HL-60/S4 treated with phorbol 12-myristate 13-acetate at 8.2 ng/mL for 4 days and 3 days (cell line): ENCODE measurements around the gene COL5A1.

Experiments used
- in situ Hi-C: fragments of 300-500 bp; cut with MboI; formaldehyde crosslinking; loops from 2 replicates; pipeline ENCODE4 v1.15.0; 2022; ENCODE audit warnings: low sequenced_read_pairs

The COL5A1 gene

DNA sequence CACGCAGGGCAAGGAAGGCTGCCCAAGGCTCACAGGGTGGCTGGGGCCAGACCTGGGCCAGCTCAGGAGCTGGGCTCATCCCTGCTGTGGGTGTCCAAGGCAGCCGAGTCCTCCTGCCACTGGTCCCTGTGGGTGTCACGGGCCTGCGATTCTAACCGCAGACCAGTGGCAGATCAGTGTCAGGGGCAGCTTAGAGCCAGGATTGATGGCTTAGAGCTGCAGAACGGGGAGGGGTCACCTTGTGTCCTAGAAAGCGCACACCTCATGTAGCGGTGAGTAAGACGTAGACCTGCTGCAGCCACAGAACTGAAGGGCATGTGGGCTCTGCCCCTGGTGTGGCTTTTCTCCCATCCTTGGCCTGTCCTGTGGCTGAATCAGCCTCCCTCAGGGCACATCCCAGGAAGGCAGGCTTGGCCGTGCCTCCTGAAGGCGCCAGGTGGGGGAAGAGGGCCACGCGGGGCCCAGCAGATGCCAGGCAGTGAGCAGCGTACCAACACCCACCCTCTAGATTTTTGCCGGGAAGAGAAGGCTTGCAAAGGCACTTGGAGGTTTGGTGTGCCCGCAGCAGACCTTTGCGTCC is 160.7 kb downstream of the COL5A1 start:
- in situ Hi-C loops, result no loop called here

DNA sequence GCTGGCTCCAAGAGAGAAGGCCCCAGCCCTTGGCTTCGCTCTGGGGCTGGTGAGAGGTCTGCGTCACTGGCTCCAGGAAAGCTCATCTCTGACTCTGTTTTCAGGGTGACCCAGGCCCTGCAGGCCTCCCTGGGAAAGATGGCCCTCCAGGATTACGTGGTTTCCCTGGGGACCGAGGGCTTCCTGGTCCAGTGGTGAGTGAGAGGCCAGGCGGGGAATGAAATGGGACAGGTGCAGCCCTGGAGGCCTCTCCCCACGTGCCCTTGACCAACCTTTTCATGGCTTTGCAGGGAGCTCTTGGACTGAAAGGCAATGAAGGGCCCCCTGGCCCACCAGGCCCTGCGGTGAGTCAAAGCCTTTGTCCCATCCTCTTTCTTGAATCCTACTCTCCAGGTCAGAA is 163.3 kb downstream of the COL5A1 start:
- in situ Hi-C loops, result no loop called here

DNA sequence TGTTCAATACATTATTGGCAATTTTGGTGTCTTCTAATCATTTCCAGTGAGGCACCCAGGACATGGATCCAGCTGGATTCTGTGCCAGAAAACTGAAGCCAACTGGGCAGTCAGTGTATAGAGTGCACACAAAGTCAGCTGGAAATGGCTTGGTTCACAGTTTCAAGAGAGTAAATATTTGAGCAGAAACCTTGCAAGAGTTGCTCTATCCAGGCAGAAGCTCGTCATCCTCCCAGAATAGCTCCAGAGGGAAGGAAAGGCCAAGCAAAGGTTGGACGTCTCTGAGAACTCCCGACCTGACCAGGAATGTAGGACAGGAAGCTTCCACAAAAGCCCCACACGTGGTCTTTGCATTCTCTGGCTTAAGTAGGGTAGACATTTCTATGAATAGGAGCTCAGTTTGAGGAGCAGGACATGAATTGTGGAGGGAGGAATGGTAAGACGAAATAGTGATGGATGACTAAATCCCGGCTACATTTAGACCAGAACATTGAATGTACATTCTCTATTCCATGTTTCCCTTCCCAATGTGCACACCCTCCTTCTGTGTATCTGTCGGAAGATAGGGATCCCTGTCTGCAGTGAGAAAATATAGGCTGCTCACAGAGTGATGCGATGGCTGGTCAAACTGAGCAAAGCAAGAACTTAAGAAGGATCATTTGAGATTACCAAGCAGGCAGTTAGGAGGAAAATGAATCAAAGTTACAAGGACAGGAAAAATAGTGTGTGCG is 166.3 kb downstream of the COL5A1 start:
- in situ Hi-C loops, result no loop called here

DNA sequence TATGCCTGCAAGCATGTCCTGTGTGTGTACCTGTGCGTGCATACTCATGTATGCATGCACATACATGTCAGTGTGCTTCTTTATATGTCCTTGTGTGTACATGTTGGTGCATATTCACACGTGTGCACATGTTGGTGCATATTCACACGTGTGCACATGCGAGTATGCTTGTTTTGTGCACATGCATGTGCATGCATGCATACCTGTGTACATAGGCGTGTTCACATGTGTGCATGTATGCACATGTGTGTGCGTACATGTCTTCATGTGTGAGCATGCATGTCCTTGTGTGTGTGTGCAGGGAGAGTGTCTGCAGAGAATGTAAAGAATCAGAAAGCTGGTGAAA is 166.8 kb downstream of the COL5A1 start:
- in situ Hi-C loops, result no loop called here

DNA sequence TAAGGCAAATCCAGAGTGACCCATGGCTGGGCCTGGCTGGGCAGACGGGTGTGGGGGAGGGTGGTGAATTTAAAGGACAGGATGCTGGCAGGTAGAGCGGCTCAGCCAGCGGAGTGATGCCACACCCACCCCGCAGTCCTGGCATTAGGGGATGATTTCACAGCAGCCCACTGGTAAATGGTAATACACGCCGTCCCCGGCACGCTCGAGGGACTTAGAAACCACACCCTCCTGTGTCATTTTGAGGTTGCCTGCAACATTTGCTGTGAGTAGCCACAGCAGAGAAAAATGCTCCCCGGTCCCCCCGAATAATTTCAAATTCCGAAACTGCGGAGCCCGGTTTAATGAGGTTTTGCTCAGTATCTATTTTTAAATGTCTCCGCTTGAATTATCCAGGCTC is 167.7 kb downstream of the COL5A1 start:
- in situ Hi-C loops, result no loop called here

DNA sequence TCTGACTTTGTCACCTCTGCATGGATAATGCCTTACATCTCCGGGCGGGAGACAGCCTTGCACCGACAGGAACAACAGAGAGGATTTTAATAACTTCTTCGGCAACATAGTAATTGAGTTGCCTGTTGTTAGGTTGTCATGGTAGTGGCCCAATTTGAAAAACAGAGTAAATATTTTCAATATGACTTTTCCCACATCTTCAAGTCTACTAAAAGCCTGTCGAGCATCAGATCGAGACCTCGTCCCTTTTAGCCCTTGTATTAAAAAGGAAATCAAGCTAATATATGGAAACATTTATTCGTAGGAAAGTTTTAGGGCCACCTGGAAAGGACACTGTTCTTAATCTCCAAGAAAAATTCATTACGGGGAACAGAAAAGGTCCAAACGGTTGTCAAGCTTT is 168.2 kb downstream of the COL5A1 start:
- in situ Hi-C loops, result no loop called here

DNA sequence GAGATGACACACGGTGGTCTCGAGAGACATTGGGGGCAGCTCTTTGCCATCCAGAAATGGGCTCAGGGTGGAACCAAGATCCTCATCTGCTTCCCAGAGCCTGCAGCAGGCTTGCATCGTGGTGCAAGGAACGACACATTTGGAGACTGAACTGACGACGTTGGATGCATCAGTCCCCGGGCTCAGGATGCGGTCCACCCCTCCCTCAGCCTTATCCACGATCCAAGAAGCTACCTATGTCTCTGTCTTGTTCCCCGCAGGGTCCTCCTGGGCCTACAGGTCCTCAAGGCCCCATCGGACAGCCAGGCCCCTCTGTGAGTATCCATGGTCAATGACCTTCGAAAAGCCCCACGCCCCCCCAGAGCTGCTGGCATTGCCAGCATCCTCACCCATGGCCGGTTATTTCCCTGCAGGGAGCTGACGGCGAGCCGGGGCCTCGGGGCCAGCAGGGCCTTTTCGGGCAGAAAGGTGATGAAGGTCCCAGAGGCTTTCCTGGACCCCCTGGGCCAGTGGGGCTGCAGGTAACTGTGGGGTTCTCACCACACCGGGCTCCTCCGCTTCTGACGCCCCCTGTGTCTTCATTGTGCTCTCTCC is 169.6 kb downstream of the COL5A1 start:
- in situ Hi-C loops, result no loop called here

DNA sequence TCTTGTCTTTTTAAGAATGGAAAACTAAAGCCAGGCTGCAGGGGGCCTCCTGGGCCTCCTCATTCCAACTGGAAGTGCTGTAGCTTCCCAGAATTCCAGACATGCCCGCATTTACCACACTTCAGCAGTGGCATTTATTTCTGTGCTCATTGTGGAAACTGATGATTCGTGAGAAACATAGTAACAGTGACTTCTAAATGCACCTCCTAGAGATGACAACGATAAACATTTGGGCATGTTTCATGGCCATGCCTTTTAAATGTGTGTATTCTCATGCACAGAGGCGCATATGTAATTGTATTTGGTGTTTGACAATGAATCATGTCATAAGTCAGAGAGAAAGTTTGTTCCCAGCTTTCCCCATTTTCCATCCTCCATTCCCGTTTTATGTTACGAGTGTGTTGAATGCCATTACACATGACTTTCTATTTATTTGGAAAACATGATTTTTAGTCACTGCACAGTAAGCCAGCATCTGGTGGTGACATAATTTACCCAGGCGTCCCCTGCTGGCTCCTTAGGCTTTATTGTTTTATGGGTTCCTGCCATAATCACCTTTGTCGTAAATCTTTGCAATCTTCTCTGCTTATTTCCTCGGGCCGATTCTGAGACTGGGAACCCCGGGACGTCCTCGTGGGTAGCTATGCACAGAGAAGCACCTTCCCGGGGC is 170.2 kb downstream of the COL5A1 start:
- in situ Hi-C loops, result no loop called here

DNA sequence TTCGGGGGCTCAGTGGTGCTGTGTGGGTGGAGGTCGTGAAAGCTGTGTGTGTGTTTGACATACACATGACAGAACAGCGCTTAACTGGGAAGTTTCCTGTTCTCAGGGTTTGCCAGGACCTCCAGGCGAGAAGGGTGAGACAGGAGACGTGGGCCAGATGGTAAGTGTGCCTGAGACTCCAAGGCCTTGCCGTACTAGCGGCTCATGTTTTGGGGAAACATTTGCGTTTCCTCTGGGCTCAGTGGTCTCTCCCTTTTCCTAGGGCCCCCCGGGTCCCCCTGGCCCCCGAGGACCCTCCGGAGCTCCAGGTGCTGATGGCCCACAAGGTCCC is 170.7 kb downstream of the COL5A1 start:
- in situ Hi-C loops, result no loop called here

DNA sequence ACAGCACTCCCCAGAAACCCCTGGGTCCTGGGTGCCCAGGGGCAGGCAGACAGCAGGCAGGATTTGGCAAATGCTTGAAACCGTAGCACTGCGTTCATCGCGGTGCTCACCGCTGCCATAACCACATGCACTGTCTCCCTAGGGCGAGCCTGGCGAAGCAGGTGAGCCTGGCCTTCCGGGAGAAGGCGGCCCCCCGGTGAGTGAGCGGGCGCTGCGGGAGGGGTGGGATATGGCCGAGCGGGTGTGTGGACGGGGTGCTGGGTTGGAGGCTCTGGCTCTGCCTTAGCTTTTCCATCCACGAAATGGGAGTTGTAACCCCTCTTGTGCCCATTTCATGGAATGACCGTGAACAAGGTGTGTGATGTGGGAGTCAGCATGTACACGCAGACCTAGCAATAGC is 172.2 kb downstream of the COL5A1 start:
- in situ Hi-C loops, result no loop called here

DNA sequence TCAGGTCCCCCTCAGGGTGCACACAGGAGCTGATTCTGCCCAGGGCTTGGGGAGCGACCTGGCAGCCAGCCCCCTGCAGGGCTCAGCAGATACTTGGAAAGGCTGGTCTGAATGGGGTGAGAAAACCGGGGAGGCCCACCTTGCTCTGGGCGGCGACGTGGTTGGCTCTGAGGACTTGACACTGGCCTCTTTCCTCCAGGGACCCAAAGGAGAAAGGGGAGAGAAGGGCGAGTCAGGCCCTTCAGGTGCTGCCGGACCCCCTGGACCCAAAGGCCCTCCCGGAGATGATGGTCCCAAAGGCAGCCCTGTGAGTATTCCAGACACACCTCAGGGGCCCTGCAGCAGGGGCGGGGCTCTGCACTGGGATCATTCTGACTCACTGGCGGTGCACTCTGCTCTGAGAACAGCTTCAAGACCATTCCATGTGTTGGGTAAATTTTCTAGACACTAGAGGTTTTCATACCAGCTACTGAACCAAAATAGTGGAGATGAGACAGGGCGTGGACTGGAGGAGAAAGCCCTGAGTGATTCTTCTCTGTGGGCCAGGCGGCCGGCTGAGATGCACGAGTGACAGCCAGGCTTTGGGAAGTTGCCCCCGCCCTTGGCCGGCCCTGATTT is 173.1 kb downstream of the COL5A1 start:
- in situ Hi-C loops, result no loop called here

DNA sequence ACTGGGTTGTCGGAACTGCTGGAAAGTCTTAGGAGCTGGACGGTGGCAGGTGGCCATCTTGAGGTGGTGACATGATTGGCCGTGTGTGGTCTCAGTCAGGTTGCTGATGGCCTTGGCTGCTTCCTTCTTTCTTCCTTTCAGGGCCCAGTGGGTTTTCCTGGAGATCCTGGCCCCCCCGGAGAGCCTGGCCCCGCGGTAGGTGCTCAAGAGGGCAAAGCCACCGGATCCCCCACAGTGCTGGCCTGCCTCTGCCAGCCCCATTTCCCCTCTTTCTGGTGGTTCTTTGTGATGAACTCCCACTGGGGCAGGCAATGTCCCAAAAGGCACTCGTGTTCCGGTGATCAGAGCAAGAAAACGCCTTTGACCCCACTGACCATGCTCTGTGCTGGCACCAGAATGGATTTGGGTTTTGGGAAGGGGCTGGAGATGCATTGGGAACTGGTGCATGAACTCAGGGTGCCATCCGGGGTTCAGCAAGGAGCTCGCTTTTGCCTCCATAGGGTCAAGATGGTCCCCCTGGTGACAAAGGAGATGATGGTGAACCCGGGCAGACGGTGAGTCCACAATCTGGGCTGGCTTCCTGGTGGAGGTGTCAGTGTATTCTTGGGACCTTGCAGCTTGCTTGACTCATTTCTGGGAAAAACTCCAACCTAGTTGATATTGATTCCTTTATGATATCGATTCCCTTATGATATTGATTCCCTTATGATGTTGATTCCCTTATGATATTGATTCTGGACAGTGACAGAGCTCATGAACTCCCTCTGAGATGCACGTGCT is 174.0 kb downstream of the COL5A1 start:
- in situ Hi-C loops, result no loop called here

DNA sequence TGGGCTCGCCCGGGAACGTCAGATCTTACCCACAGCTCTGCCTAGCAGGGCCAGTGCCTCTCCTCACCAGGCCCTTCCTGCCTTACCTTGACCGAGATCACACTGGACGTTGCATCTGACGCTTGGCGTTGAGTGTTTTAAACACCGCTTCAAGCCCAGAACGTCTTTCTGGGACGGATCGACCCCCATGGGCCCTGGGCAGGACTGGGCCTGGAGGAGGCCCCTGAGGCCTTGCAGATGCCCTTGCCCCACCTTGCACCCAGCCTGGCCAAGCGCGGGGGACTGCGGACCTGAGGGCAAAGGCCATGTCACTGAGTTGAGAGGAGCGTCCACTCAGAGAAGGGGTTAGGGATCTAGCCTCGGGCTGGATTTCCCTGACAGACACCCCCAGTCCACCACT is 174.7 kb downstream of the COL5A1 start:
- in situ Hi-C loops, result no loop called here

DNA sequence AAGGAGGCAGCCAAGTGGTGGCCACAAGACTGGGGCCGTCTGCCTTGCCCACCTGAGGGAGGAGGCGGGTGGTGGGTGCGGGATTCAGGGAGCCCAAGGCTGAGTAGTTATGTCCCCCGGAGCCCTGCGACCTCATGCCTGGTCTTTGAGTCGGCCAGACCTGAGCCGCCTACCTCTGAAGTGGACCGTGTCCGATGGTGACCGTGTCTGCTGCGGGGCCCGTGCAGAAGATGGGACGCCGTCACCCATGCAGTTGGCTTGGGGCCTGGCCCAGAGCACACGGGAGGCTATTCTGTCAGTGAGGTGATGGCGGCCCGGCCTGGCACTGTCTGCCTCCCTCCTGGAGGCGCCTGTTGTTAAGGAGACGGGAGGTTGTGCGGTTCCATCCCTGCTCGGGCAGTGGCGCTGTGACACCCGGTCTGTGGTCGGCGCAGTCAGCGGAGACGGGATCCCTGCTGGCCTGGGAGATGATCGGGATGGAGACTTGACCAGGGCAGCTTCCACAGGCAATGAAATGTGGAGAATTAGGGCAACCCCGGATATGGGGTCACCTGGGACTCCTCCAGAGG is 176.5 kb downstream of the COL5A1 start:
- in situ Hi-C loops, result no loop called here

DNA sequence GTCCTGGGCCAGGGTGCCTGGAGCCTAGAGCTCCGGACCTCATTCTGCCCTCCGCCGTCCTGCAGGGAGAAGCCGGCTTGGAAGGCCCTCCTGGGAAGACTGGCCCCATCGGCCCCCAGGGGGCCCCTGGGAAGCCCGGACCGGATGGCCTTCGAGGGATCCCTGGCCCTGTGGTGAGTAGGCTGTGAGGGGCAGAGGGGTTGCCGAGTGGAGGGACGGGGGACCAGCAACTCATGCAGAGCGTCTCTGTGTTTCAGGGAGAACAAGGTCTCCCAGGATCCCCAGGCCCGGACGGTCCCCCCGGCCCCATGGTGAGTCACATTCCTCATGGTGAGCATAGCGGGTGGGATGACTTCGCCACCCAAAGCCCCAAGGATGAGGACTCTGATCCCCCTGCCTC is 177.0 kb downstream of the COL5A1 start:
- in situ Hi-C loops, result no loop called here

DNA sequence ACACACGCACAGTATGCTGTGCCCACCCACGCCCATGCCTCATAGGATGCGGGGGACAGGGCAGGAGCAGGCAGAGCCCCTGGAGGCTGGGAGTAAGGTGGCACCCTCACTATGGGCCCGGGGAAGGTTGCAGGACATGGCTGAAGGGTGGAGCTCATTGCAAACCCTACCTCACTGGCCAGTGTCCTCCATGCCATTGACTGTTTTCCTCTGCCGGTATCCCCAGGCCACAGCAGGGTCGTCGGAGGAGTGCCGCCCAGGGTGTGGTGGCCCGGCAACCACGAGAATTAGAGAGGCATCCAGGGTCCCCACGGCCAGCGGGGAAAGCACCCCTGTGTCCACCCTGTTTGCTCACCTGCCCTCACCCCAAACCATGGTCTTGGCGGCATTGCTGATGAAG is 179.3 kb downstream of the COL5A1 start:
- in situ Hi-C loops, result no loop called here

DNA sequence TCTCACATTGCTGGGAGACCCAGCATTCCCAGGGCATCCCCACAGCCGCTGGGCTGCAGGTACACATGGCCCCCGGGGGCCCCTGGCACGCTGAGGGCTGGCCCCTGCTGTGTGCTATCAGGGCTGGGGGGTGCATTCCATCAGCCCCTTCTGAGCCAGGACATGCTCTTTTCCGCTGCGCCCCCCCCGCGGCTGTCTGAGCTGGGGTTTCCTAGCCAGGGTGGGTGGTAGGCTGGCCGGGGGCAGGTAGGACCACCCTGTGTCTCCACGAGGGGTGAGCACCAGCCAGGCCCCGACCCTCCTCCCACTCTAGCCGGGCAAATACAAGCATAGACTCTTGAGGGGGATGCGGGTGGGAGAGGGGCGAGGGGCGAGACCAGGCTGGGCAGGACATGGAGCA is 180.9 kb downstream of the COL5A1 start:
- in situ Hi-C loops, result no loop called here

DNA sequence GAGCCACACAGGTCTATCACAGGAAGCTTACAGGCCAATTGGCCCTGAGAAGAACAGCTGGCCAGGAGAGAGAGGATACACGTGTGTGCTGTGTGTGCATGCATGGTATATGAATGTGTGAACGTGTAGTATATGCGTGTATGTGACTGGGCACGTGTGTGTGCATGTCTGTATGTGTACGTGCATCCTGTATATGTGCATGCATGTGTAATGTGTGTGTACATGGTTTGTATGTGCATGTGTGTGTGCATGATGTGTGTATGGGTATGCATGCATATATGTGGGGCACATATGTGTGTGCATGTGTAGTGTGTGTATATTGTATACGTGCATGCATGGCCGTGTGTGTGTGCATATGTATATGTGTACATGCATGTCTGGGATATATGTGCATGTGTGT is 182.0 kb downstream of the COL5A1 start:
- in situ Hi-C loops, result no loop called here

DNA sequence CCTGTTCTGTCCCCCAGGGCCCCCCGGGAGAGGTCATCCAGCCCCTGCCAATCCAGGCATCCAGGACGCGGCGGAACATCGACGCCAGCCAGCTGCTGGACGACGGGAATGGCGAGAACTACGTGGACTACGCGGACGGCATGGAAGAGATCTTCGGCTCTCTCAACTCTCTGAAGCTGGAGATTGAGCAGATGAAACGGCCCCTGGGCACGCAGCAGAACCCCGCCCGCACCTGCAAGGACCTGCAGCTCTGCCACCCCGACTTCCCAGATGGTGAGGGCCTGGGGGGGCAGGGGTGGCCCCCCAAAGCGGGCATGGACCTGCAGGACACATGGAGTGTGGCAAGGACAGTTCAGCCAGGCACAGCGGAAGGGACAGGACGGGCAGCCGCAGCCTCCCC is 183.0 kb downstream of the COL5A1 start:
- in situ Hi-C loops, result no loop called here

DNA sequence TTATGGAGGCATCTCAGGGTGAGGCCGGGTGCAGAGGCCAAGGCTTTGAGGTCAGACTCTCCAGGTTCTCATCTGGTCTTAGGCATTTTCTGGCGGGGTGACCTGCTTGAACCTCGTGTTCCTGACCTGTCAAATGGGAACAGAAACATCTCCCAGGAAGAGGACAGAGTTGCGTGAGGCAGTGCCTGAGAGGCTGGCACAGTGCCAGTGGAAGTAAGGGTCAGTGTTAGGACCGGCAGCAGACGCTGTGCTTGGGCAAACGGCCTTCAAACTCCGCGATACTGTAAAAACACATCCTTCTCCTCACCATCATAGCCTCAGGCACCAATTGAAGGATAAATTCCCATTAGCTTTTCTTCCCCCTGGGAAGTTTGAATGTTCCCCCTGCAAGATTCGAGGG is 183.4 kb downstream of the COL5A1 start:
- in situ Hi-C loops, result no loop called here
